Endothelial cell of umbilical vein (primary cell): Measurements from ENCODE around the gene ZNF23. TPM values are rescaled to one million over a fixed set of nuclear protein-coding genes. Genes with fewer than 3 reads are reported as not detected.

Experiments used
- BruUV-seq: library from RNA; stranded (reverse); fragments of 400-500 nt; replicated peaks from 2 replicates; lab custom pipeline; 2021; lab: Mats Ljungman, UMichigan
- CTCF ChIA-PET: fragments of 300-600, 350-600 bp; sonication (Branson Sonifier 250); formaldehyde crosslinking; loops from one replicate; lab custom pipeline; 2021; ENCODE audit warnings: antibody characterized with exemption, inconsistent platforms; lab: Charles Lee
- POLR2A ChIA-PET: fragments of 300-600, 350-600 bp; sonication (Branson Sonifier 250); formaldehyde crosslinking; loops from one replicate; lab custom pipeline; 2021; ENCODE audit warnings: antibody characterized with exemption, inconsistent platforms; lab: Charles Lee
- DNase-seq: peaks from one replicate; pipeline ENCODE4 v3.0.0-alpha.2; 2011; ENCODE audit warnings: low read depth, low spot score
- FAIRE-seq: peaks from 2 replicates; lab custom pipeline; 2011; peaks lifted over from hg19 to GRCh38; lab: Jason Lieb, UNC
- H2AFZ ChIP-seq: 2 replicates; pipeline ENCODE4 v1.6.0; 2012; ENCODE audit warnings: low read depth, low read length, control low read depth, inconsistent platforms
- H3K27ac ChIP-seq: 2 replicates; pipeline ENCODE4 v1.5.1; 2011; ENCODE audit warnings: low read depth, mild to moderate bottlenecking, control low read depth, low read length, moderate library complexity; ENCODE audit not compliant: insufficient read depth
- H3K27me3 ChIP-seq, 2 experiments: 2 replicates each; pipeline versions ENCODE4 v1.6.0 to v1.6.1; 2011; ENCODE audit warnings: low read length in 2 of 2, mixed read lengths in 1 of 2; ENCODE audit not compliant: control insufficient read depth in 2 of 2, insufficient read depth in 2 of 2
- H3K36me3 ChIP-seq, 2 experiments: 2 replicates in 1 of 2; 3 replicates in 1 of 2; pipeline ENCODE4 v1.5.1; 2011; ENCODE audit warnings: low read length in 2 of 2, mild to moderate bottlenecking in 1 of 2, moderate library complexity in 1 of 2; ENCODE audit not compliant: control insufficient read depth in 2 of 2, insufficient read depth in 2 of 2; ENCODE audit errors: extremely low read depth in 1 of 2
- H3K4me1 ChIP-seq: 3 replicates; pipeline ENCODE4 v1.5.1; 2011; ENCODE audit warnings: mild to moderate bottlenecking, low read length; ENCODE audit not compliant: control insufficient read depth, insufficient read depth; ENCODE audit errors: extremely low read depth
- H3K4me2 ChIP-seq: 2 replicates; pipeline ENCODE4 v1.6.1; 2011; ENCODE audit warnings: low read length, control low read depth, mixed read lengths; ENCODE audit not compliant: insufficient read depth
- H3K4me3 ChIP-seq, 3 experiments: fragments of 200-600 bp in 1 of 3; sonication (generic), shearing (Covaris generic) in 1 of 3; replicated peaks in 1 of 3; 2 replicates each; pipeline ENCODE4 v1.5.1; 2011 to 2016; ENCODE audit warnings: control low read depth in 3 of 3, low read length in 3 of 3, mild to moderate bottlenecking in 2 of 3, inconsistent platforms in 1 of 3, low read depth in 1 of 3, moderate library complexity in 1 of 3; ENCODE audit not compliant: insufficient read depth in 1 of 3
- H3K79me2 ChIP-seq: 2 replicates; pipeline ENCODE4 v1.6.0; 2012; ENCODE audit warnings: low read length, inconsistent platforms; ENCODE audit not compliant: control insufficient read depth, insufficient read depth
- H3K9ac ChIP-seq: replicated peaks from 2 replicates; pipeline ENCODE3; 2011; ENCODE audit warnings: low read length, control low read depth; ENCODE audit not compliant: insufficient read depth; ENCODE audit errors: extremely low read depth
- H3K9me1 ChIP-seq: replicated peaks from 3 replicates; pipeline ENCODE4 v1.6.0; 2011; ENCODE audit warnings: mild to moderate bottlenecking, low read length; ENCODE audit not compliant: control insufficient read depth, insufficient read depth; ENCODE audit errors: extremely low read depth
- H3K9me3 ChIP-seq: replicated peaks from 2 replicates; pipeline ENCODE4 v1.5.1; 2012; ENCODE audit warnings: low read length, inconsistent platforms; ENCODE audit not compliant: control insufficient read depth, insufficient read depth
- H4K20me1 ChIP-seq: replicated peaks from 2 replicates; pipeline ENCODE3; 2011; ENCODE audit warnings: mild to moderate bottlenecking, low read length; ENCODE audit not compliant: control insufficient read depth, insufficient read depth; ENCODE audit errors: extremely low read depth
- EZH2 ChIP-seq: IDR thresholded peaks from 2 replicates; pipeline ENCODE4 v1.6.1; 2012; ENCODE audit warnings: borderline replicate concordance, low read depth, mild to moderate bottlenecking, moderate library complexity, low read length, inconsistent platforms; ENCODE audit not compliant: severe bottlenecking
- FOS ChIP-seq: IDR thresholded peaks from 2 replicates; pipeline ENCODE4 v1.6.1; 2011; ENCODE audit warnings: mild to moderate bottlenecking, low read length, moderate library complexity, borderline replicate concordance; ENCODE audit not compliant: insufficient read depth
- GATA2 ChIP-seq: IDR thresholded peaks from 2 replicates; pipeline ENCODE4 v1.7.0; 2011; ENCODE audit warnings: low read depth, mild to moderate bottlenecking, moderate library complexity, mixed read lengths, low read length; ENCODE audit not compliant: insufficient read length, insufficient read depth
- JUN ChIP-seq: IDR thresholded peaks from 2 replicates; pipeline ENCODE4 v1.6.1; 2011; ENCODE audit warnings: borderline replicate concordance, low read depth; ENCODE audit not compliant: insufficient read length, insufficient read depth
- MYC ChIP-seq: IDR thresholded peaks from one replicate; pipeline ENCODE4 v1.6.1; 2011; ENCODE audit warnings: mild to moderate bottlenecking, low read depth, low read length
- POLR2A ChIP-seq: IDR thresholded peaks from 2 replicates; pipeline ENCODE4 v1.6.1; 2012; ENCODE audit warnings: low read depth, mild to moderate bottlenecking, control low read depth, low read length
- POLR2AphosphoS5 ChIP-seq: IDR thresholded peaks from 2 replicates; pipeline ENCODE4 v1.6.1; 2012; ENCODE audit warnings: low read depth, mild to moderate bottlenecking, control low read depth, low read length, moderate library complexity; ENCODE audit not compliant: insufficient read depth
- dilution Hi-C: fragments of 300-500 bp; cut with MboI; formaldehyde crosslinking; loops from one replicate; pipeline ENCODE4 v1.15.0; 2019; ENCODE audit warnings: low sequenced_read_pairs; ENCODE audit not compliant: extremely low pct_ligation_motif_present
- intact Hi-C: fragments of 100-400 bp; cut with micrococcal nuclease; formaldehyde crosslinking; loops from one replicate; pipeline ENCODE4 v1.10.0; 2022
- polyA plus RNA-seq, 4 experiments: library from polyadenylated mRNA; depleted of rRNA in 3 of 4; stranded (reverse) in 3 of 4; unstranded in 1 of 4; fragments of >200 nt; gene quantifications; 2 replicates each; pipeline versions ENCODE4 v1.2.1 to v1.2.3, GENCODE V29; 2011 to 2012; ENCODE audit warnings: missing spikeins in 1 of 4
- total RNA-seq: library from RNA; stranded (reverse); gene quantifications from 2 replicates; pipeline ENCODE4 v1.2.3, GENCODE V29; 2021
- TF ChIP-seq, protein P1 (sequence below), 2 donors: IDR thresholded peaks; 1 replicate in 1 of 2; 2 replicates in 1 of 2; pipeline ENCODE4 v1.5.1; 2011; ENCODE audit warnings: low read length in 2 of 2, mild to moderate bottlenecking in 2 of 2, moderate library complexity in 2 of 2, control low read depth in 1 of 2, inconsistent platforms in 1 of 2, low read depth in 1 of 2; ENCODE audit not compliant: insufficient read depth in 1 of 2; ENCODE audit errors: extremely low read depth in 1 of 2
- TF ChIP-seq, protein P2 (sequence below): IDR thresholded peaks from 2 replicates; pipeline ENCODE4 v1.6.1; 2011; ENCODE audit not compliant: insufficient read depth, insufficient read length

ZNF23 gene
- total and polyA plus RNA-seq, 2 donors (not counting 3 experiments of a cell fraction or from before 2014, with no cell fraction given) = 2.1 to 6.4 TPM

DNA sequence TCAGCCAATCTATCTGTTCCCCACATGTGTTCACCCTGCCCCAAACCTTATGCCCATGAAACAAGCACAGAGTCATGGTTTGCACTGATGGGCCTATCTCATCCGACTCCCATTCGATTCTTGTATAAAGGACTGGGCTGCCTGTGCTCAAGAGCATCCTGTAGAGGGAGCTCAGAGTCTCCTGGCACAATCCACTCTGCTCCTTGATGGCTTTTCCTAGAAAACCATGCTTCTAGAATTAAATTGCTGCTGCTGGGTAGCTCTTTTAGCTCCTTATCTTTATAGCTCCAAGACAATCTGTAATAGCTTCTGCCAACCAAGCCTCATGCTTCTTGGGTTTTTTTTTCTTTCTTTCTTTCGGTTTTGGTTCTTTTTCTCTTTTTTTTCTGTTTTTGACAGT is 17.4 kb upstream of the ZNF23 start:
- Histone ChIP-seq H3K4me2 (no peak overlapping the region), H3K27me3 (no peaks in the 10 kb centered on the region), H2AFZ (no peak overlapping the region), H3K27ac (no peak overlapping the region), H3K9ac (no peak overlapping the region), H4K20me1 (no peaks in the 10 kb centered on the region), H3K4me1 (no peaks in the 10 kb centered on the region), H3K9me1 (no peaks in the 10 kb centered on the region), H3K36me3 (no peaks in the 10 kb centered on the region), H3K79me2 (no peaks in the 10 kb centered on the region), H3K9me3 (no peaks in the 10 kb centered on the region), H3K4me3 (no peak overlapping the region)
- peak; percentile 76 for FAIRE-seq
- DNase-seq = peak; percentile 19
- TF ChIP-seq, protein P1, sequence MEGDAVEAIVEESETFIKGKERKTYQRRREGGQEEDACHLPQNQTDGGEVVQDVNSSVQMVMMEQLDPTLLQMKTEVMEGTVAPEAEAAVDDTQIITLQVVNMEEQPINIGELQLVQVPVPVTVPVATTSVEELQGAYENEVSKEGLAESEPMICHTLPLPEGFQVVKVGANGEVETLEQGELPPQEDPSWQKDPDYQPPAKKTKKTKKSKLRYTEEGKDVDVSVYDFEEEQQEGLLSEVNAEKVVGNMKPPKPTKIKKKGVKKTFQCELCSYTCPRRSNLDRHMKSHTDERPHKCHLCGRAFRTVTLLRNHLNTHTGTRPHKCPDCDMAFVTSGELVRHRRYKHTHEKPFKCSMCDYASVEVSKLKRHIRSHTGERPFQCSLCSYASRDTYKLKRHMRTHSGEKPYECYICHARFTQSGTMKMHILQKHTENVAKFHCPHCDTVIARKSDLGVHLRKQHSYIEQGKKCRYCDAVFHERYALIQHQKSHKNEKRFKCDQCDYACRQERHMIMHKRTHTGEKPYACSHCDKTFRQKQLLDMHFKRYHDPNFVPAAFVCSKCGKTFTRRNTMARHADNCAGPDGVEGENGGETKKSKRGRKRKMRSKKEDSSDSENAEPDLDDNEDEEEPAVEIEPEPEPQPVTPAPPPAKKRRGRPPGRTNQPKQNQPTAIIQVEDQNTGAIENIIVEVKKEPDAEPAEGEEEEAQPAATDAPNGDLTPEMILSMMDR (IDR thresholded peaks at IDR 0.05; ENCODE audit: extremely low read depth in 1 of 2, insufficient read depth in 1 of 2, low read depth in 1 of 2, low read length in 2 of 2) = peak; percentile 44 to 70
- TF ChIP-seq MYC = no peak
- dilution Hi-C loops = no loop called here
- POLR2A ChIA-PET = no interaction called here
- intact Hi-C loops = loop anchor here (1.0 kb wide), 1 partner anchor 58 kb away; no protein-coding TSS in a partner anchor
- BruUV-seq = no TSS peak
- CTCF ChIA-PET = interaction anchor here (0.6 to 2.0 kb wide), 19 partner anchors 8 to 229 kb away, joined by 3 to 15 read pairs (median 4); partner anchors contain the start of gene ZNF23

DNA sequence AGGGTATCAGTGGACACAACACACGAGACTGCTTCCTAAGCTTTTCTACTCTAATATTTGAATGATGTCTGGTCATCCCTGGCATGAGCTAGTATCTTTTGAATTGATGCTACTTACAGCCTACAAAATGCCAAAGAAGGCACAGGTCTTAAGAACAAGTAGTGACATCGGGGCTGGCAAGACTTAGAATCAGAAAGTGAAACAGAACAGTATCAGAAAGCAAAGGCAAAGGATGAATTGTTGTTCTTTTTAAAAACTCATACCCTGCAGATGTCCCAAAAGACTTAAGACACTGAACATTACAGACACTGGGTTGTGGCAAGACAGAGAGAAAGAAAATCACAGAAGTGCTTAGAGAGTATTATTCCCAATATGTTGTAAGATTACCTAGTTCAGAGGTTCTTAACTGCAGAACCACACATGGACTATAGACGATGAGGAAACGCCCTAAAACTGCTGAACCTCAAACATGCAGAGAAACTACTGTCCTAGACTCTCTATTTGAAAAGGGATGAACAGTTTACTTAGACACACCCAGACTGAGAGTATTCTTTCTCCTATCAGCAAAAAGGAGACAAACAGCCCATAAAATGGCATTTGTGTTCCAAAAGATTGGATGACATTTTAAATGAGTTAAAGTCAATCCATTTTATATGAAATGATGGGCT is 14.5 kb upstream of the ZNF23 start:
- H3K36me3 ChIP-seq = no peaks in the 10 kb centered on the region
- H3K9me1 ChIP-seq = no peaks in the 10 kb centered on the region
- H3K4me2 ChIP-seq = no peak overlapping the region
- H3K9me3 ChIP-seq = no peaks in the 10 kb centered on the region
- ChIA-PET CTCF (no interaction called here), POLR2A (interaction anchor here (0.6 kb wide), 1 partner anchor 125 kb away, joined by 5 read pairs; no protein-coding TSS in a partner anchor)
- no peaks in the 10 kb centered on the region for H3K79me2 ChIP-seq
- TF ChIP-seq, protein P2, sequence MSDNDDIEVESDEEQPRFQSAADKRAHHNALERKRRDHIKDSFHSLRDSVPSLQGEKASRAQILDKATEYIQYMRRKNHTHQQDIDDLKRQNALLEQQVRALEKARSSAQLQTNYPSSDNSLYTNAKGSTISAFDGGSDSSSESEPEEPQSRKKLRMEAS = no peak
- TF ChIP-seq POLR2A (no peak), GATA2 (no peak), POLR2AphosphoS5 (no peak), MYC (no peak), JUN (no peak), FOS (no peak), EZH2 (no peak)
- TF ChIP-seq, protein P1 (IDR thresholded peaks at IDR 0.05; ENCODE audit: extremely low read depth in 1 of 2, insufficient read depth in 1 of 2, low read depth in 1 of 2, low read length in 2 of 2) = no peak
- no peak overlapping the region for H3K4me3 ChIP-seq
- DNase-seq (no peak), FAIRE-seq (no peak)
- no peaks in the 10 kb centered on the region for H3K4me1 ChIP-seq
- intact Hi-C loops (no loop called here), dilution Hi-C loops (no loop called here)
- no TSS peak for BruUV-seq
- H3K27ac ChIP-seq = no peak overlapping the region
- no peaks in the 10 kb centered on the region for H3K27me3 ChIP-seq
- H4K20me1 ChIP-seq = no peaks in the 10 kb centered on the region
- no peak overlapping the region for H3K9ac ChIP-seq
- H2AFZ ChIP-seq = no peak overlapping the region
